HG02938 (cell line): Measurements from ENCODE around the gene BTK.
A peak's percentile ranks its signal among the peaks of the same experiment; 100 is the strongest.

ENCODE experiments used
- ATAC-seq: cut with Tn5 transposase; IDR thresholded peaks from one replicate; pipeline ENCODE4 v1.9.1; 2021; ENCODE audit warnings: mild to moderate bottlenecking, moderate library complexity; ENCODE audit not compliant: unreplicated experiment

Gene BTK

DNA sequence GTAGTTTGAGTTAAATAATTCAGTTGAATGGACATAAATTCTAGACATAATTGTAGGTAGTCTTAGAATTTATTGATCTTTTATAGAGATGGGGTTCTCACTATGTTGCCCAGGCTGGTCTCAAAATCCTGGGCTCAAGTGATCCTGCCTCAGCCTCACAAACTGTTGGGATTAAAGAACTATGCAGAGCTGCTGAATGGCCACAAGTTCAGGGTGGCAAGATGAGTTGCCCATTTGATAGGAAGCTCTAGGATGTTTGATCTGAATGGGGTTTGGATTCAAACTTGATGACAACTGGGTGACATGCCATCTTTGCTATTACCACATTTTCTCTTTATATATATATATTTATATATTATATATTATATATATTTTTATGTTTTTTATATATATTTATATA lies 8.4 kb upstream of the BTK start:
- no peak for ATAC-seq

DNA sequence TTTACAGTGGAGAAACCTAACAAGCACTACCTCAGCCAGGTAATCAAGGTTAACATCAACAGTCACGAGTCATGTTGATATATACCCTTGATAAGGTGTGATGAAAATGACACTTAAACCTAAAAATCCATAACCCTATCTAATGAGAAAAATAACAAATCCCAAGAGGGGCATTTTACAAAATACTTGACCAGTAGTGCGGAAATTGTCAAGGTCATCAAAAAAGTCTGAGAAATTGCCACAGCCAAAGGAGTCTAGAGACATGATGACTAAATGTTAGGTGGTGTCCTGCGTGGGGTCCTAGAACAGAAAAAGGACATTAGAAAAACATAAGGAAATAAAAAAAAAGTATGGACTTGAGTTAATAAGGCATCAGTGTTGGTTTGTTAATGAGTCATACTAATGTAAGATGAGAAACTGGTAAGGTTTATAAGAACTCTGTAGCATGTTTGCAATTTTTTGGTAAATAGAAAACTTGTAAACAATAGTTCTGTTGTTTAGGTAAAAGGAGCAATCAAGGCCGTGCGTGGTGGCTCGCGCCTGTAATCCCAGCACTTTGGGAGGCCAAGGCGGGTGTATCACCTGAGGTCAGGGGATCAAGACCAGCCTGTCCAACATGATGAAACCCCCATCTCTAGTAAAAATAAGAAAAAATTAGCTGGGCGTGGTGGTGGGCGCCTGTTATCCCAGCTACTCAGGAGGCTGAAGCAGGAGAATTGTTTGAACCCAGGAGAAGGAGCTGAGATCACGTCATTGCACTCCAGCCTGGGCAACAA lies 7.7 kb upstream of the BTK start:
- no peak for ATAC-seq

DNA sequence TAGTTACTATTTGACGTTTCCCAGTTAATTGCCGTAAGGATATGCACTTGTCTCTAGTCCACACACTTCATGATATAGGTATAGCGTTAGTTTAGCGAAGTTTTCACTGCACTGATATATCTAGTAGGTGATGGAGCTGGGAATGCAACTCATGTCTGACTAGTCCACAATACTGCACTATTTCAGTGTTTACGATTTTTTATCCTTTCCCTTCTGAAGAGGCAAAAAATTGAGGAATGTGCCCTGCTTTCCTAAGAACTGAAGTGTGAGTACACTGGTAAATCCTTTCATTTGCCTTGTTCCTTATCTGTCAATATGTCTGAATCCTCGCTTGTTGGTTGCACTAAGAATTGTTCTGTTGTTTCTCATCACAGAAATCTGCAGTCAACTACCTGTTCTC lies 5.8 kb upstream of the BTK start:
- ATAC-seq = no peak

DNA sequence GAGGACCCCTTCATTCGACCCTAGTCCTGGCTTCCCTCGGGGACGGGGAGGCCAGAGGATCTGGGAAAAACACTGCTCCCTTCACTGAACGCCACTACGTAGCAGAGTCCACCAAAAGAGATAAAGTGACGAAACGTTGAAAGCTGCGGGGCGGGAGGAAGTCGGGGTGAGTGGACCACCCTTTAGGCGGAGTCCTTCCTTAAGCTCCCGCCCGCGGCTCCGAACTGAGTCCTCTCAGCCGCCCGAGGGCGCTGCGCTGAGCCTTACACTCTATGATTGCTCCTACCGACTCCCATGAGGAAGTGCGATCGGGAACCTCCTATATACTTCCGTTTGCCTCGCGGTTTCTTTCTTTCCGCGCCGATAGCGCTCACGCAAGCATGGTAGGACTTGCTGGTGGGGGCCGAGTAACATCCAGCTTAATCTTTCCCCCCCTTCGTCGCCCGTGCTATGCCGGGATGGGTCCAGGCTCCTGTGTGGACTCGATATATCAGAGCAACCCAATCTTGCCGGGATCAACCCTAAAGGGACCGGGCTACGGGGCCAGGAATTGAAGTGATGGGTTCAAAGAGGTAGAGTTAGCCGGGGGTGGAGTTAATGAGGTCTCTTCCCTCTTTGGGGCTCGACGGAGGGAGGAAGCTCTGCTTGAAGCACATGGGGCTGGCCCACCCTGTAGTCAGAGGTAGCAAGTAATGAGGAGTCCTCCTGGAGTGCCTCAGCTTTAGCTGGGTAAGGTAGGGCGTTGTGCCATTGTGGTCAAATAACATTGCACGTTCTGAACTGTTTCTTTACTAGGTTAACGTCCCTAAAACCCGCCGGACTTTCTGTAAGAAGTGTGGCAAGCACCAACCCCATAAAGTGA lies 4.9 kb upstream of the BTK start, which contains the start of gene RPL36A:
RPL36A (plus strand) TSS at position 348 of the 862 bp plus-strand sequence; CDS start at position 381, 33 bp downstream.
- peak; percentile 74 for ATAC-seq

DNA sequence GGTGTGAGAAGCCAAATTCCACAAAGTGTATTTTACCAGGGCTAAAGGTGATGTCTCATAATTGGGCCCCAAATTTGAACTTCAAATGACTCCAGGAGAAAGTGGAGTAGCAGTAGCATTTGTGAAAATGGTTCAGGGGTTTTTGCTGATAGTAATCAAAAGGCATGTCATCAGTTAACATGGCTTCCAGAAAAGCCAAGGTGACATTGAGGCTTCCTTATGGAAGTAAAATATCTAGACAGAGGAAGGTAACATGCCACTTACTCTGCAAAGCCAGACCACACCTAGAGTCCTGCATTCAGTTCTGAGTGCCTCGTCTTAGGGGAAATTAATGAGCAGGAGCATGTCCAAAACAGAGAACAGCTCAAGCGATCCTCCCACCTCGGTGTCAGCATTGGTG lies 2.6 kb upstream of the BTK start:
- ATAC-seq = no peak

DNA sequence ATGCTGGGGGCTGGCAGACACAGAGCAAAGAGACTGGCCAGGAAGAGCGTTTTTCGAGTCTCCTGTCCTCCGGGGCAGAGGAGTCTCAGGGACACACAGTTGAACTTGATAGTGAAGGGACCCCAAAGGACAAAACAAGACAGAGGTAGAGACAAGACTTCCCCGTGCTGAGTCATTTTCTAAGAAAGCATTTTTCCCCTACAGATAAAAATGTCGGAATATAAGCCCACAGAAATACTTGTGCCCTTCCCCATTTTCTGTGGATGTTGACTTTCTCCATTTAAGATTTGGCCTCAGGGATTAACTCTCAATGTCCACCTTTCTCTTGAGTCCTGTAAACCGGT lies 523 bp upstream of the BTK start:
- no peak for ATAC-seq

DNA sequence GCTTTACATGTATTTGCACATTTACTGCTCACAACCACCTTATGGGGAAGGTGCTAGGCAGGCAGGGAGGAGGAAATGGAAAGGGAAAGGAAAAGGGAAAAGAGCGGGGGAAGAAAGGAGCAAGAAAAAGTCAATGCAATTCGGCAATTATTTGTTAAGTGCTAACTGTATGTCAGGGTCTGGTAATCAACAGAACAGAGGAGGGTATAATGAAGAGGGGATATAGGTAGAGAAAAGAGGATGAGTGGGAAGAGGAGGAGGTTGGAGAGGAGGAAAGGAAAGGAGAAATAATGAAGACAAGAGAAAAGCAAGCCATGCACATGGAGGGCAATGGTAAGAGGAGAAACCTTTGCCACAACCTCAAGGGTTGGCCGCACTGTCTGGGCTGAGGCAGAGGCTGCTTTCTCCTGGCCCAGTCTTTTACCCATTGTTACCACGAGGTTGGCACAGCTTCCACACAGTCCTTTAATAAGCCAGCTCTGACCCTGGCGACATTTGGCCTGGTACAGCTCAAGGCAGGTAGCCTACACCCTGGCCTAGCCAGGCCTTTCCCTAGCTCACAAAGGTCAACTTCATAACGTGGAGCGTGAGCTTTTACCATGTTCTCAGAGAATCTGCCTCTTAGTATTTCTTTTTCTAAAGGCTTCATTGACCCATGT lies 836 bp downstream of the BTK start:
- ATAC-seq = no peak

DNA sequence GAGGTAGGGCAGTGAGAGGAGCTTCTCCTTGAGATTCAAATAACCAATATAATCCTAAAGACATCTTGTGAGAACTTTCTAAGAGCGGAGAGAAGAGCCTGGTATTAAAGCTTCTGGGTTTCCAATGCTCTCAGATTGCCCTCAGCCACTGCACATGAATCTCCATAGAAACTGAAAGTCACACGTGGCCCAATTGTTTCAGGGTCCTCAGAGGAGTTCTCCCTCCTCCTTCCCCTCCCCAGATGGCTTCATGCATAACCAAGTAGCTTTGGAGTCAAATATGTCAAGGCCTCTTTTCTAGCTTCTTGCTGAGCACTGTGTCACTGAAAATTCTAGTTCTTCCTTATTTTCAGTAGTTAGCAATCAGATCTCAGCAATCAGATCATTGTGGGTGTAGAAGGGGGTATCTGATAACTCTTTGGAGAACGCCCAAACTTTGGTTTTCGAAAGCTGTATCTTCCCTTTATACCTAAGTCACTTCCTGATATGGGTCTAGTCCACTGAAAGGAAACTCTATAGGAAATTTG lies 2.2 kb downstream of the BTK start:
- ATAC-seq = peak; percentile 67

DNA sequence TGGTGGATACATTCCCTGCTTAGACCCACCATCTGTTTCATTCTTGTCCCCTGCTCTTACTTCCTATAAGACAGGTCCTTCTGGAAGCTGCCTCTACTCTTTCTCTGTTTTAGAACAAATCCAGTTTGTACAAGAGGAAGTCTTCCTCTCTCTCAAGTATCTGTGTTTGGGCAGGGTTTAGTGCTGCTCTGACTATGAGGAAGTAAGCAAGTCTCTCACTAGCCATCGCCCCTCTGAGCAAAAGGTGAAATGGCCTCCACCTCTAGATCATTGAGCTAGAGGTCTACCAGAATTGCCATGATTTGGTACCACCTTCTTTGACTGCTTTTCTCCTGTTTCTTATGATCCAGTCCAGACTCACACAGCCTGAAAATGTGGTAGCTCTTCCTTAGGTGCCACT lies 8.4 kb downstream of the BTK start:
- no peak for ATAC-seq

DNA sequence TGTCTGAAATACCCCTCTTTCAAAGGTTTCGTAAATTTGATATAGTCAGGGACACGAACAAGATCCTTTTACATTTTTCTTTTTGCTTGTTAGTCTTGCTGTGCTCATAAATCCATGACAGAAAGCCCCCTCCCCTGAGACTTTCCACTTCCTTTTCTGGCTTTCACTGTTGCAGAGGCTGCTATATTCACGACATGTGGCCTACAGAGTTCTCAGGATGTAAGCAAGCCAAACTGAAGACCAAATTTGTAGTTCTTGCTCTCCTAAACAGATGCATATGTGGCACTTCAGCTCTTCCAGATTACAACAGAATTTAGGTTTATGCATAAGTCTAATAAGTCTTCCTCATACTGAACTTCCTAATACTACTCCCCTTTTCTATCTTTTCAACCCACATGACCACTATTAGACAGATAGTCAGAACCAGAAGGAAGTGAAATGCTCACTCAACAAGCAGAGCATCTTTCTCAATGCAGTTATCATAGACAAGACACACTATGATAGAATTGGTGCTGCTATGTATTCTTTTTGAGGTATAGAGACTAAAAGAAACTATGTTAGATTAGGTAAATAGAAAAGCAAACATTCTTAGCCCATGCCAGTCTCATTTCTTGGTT lies 15.0 kb downstream of the BTK start:
- peak; percentile 68 for ATAC-seq

DNA sequence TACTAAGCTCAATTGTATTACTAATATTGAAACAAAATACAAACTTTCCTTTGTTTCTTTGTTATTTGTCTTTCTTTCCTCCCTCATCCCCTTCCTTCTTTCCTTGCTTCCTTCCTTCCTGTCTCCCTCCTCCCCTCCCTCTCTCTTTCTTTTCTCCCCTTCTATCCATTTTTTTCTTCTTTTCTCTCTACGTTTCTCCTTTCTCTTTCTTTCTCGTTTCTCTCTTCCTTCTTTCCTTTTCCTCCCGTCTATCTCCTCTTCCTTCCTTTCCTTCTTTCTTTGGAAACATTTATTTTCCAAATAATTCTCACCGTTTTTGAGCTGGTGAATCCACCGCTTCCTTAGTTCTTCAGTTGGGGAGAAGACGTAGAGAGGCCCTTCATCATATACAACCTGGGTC lies 16.3 kb downstream of the BTK start:
- no peak for ATAC-seq

DNA sequence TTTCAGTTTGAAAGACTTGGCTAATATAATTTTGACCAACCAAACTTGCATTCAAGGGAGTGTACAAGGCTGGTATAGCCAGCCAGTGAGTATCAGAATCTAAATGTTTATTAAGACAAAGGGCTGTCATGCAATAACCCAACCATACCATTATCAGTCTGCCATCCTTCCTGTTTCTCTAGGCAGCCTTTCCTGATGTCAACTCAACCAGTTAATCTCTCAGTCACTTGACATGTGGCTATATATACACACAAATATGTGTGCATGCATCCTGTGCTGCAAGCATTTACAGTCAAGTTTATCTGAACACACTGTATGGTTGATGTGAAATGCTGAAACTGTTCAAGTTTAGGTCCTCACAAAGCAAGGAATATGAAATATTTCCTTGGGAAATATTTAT lies 17.2 kb downstream of the BTK start:
- ATAC-seq = no peak

DNA sequence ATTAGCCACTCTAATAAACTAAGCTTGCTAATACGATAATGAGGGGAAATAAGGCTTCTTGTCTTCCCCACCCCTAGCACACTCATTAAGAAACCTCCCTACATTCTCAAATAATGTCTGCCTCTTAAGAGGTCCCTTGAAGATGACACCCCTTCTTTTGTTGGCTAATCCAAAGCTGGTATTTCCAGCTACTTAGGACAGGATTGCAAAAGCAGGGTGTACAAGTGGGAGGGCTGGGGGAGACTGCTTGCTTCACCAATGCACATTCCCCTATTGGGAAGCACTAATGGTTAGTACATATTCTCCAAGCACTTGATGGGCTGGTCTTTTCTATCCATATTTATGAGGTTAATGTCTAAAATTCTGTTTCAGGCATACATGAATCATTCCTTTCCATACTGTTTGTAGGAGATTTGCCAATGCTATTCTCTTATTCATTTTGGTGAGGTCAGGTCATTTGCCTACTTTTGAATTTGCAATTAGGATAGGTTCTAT lies 20.6 kb downstream of the BTK start:
- no peak for ATAC-seq

DNA sequence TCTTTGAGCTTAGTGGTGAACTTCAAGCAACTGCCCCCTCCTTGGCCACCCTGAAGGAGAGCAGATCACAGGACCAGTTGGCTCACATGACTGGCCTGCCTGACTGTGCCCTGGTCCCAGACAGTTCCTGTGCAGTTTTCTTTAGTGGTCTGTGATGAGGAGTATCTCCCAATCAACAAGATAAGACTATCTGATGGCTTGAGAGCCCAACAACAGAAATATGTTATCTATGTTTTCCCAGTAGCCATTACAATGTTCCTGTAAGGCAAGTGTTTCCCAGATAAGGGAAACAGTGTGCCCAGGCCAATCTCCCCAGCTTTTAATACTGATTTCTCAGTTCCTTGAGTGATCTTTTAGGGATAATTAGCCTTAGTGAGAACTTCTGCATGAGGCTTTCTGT lies 23.2 kb downstream of the BTK start:
- ATAC-seq = no peak

DNA sequence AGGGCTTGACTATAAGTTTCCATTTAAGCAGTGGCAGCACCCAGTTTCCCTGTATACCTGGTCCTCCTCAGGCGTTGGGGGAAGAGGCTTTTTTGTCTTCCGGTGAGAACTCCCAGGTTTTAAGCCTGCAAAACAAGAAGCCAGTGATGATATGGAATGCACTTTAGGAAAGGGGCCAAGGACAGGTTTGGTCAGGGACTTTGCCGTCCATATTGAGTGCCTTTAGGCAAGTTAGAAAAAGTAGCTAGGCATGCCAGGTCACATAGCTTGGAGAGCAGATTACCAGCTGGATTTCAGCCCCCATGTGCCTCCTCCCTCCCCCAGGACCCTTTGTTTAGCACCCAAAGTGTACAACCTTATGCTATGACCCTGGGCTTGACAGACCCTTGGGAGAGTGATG lies 23.9 kb downstream of the BTK start:
- no peak for ATAC-seq

DNA sequence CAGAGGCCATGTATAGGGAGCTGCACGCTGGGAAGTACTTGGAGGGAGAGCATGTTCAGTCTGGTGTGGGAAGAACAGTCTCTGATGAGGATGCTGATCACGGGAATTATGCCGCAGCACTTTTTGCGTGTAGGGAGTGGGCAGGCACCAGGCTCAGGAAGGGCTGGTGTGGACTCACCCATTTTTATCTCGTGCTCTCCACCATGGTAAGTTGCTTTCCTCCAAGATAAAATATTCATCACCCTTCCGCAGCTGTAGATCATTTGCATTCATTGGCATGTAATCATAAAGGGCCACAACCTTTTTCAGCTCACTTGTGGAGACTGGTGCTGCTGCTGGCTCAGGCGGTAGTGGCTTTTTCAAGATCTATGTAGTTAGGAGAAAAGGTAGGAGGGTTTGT lies 25.6 kb downstream of the BTK start:
- no peak for ATAC-seq

DNA sequence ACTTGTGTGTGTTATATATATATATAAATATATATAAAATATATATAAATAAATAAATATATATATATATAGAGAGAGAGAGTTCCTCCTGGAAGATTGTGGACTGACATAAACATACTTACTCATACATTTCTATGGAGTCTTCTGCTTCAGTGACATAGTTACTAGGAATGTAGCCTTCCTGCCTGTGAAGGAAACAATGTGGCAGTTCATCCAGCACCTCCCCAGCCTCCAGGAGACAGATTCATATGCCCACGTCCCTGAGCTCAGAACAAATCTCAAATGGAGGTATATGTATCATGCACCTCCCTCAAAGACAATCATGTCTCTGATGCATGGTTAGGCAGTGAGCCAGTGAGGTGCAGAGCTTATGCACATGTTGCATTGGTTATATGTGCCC lies 26.0 kb downstream of the BTK start:
- ATAC-seq = no peak

DNA sequence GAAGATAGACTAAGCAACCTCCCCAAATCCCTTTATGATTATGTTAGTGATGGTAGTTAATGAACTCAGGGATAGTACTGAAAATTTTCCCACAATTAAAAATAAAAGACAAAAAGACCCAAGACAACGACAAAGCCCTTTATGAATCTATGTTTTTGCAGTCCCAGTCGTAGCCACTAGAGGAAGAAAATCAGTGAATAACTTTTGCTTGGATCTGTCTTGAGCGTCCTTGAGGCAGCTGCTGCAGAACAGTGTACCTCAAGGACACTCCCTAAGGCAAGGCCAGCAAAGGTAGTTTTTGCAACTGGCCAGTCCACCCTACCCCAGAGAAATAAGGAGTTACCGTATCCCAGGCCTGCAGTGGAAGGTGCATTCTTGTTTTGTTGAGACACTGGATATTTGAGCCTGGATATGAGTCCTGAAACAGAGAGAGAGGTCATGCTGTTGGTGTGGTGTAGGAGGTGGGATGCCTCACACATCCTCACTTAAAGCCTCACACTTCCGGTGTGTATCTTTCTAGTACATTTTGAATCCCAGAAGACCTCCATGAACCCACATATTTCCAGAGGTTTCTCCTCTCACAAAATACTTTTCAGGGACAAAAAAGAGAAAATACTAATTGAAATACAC lies 28.7 kb downstream of the BTK start:
- no peak for ATAC-seq

DNA sequence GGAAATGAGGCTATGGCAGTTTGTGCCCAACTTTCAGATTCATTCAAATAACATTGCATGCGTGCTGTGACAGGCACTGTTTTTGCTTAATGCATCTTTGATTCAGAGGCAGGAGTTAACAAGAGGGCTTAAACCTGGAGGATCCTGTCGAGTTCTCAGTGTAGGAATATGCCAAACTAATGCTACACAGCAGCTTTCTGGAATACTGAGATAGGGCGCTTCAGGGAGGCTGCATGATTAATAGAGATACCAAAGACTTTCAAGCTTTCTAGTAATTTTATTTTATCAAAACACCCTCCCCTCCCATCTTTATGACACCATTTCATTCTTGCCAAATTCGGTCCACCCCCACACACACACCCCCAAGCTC lies 36.8 kb downstream of the BTK start:
- ATAC-seq = no peak

DNA sequence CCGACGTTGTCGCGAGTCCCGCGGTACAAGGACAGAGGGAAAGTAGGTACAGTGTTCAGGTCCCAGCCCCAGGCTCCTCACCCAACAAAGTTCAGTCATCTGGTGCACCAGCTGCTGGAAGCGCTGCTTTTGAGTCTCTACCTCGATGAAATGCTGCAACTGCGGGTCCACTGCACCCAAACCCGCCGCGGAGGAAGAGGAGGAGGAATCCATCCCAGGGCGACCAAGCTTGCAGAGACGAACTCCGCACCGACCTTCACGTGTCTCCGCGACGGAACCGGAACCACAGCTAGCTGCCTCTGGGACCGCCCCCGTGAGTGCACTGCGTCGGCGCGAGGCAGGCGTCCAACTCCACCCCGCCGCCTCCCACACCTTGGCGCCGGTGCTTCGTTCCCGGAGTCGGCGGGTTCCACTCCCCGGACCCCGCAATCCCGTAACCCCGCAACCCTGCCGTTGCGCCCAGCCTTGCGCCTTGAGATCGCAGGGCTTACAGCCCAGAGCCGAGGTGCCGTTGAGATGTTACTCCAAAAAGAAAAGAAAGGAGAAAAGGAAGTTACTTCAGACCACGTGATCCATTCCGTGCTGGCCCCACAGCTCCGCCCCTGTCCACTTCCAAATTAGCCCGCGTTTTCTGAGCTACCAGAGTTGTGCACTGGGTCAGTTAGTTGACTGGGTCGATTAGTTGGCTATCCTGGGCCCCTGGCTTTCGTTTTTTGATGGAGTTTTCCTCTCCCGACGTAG lies 37.4 kb downstream of the BTK start, which contains the start of gene TIMM8A:
TIMM8A (minus strand) TSS at position 291 of the 741 bp plus-strand sequence; CDS start at position 213, 78 bp downstream.
- ATAC-seq = peak; percentile 94
